Left lung (tissue), 10 donors: Measurements from ENCODE around the gene DSC1. TPM values are rescaled to one million over a fixed set of nuclear protein-coding genes. Genes with fewer than 3 reads are reported as not detected.

ENCODE experiments used
- ATAC-seq: fragments of 200-7000 bp; cut with Tn5 transposase; one replicate; pipeline ENCODE4 v1.9.1; 2020; ENCODE audit warnings: moderate library complexity
- DNase-seq, 4 donors: peaks; one replicate each; pipeline ENCODE4 v3.0.0-alpha.2; 2013 to 2020
- H3K27ac ChIP-seq, 2 donors: fragments of 200-600 bp; sonication (generic) in 1 of 2; one replicate each; pipeline versions ENCODE4 v1.5.0 to v1.8.0; 2020 to 2021
- H3K27me3 ChIP-seq, 2 donors: fragments of 200-600 bp; sonication (generic) in 1 of 2; one replicate each; pipeline versions ENCODE4 v1.5.0 to v1.8.0; 2020 to 2021
- H3K36me3 ChIP-seq, 2 donors: fragments of 200-600 bp; sonication (generic) in 1 of 2; one replicate each; pipeline versions ENCODE4 v1.5.0 to v1.8.0; 2020 to 2021
- H3K4me1 ChIP-seq, 2 donors: fragments of 200-600 bp; one replicate each; pipeline ENCODE4 v1.8.0; 2021
- H3K4me3 ChIP-seq, 2 donors: fragments of 200-600 bp; sonication (generic) in 1 of 2; one replicate each; pipeline versions ENCODE4 v1.5.0 to v1.8.0; 2020 to 2021; ENCODE audit warnings: mild to moderate bottlenecking in 1 of 2
- H3K9me3 ChIP-seq, 2 donors: fragments of 200-600 bp; sonication (generic) in 1 of 2; one replicate each; pipeline versions ENCODE4 v1.5.0 to v1.8.0; 2020 to 2021
- intact Hi-C, 2 donors: fragments of 100-400 bp; cut with DNase I; formaldehyde crosslinking; loops; one replicate each; pipeline versions ENCODE4 v1.11.2 to v1.14.2; 2022
- polyA plus RNA-seq, 6 donors: library from polyadenylated mRNA; unstranded; fragments of 120-200 nt; gene quantifications; one replicate each; pipeline ENCODE4 v1.2.1, GENCODE V29; 2013; ENCODE audit not compliant: insufficient read length in 6 of 6
- total RNA-seq, 2 donors: library from RNA; stranded (reverse); fragmentation: NEBNext Ultra II Directional; extraction: Animal tissue kit (Norgen Biotek cat#: 25700); gene quantifications; one replicate each; pipeline ENCODE4 v1.2.1, GENCODE V29; 2021
- TF ChIP-seq, protein P1 (sequence below), 2 donors: fragments of 200-600 bp; sonication (generic) in 1 of 2; IDR thresholded peaks; one replicate each; pipeline versions ENCODE4 v1.5.0 to v1.8.0; 2021; ENCODE audit warnings: antibody characterized with exemption in 2 of 2
- donor health status: DM: no; HTN: yes; CAD: no.
- donor health status: DM: no; HTN: no; CAD: no.

DSC1 gene
- total and polyA plus RNA-seq, 8 donors = 0.07 TPM; not detected in 7

DNA sequence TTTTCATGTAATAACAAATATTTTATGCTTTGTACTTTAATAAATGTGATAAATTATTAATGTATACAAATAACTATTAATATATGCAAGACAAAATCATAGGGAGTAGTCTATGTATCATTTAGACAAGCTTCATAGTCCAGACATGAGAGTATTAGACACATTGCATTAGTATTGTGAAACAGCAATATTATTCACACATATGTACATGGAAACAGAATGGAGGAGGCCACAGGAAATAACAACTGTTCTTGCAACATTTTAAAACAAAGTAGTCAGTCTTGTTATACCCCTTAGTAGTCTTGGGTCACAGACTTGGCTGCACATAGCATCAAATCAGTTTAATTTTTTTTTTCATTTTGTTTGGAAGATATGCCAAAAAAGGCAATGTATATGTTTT lies 15.8 kb downstream of the DSC1 start:
- no peaks in the 10 kb centered on the region for H3K27me3 ChIP-seq
- no peaks in the 10 kb centered on the region for H3K36me3 ChIP-seq
- TF ChIP-seq, protein P1, sequence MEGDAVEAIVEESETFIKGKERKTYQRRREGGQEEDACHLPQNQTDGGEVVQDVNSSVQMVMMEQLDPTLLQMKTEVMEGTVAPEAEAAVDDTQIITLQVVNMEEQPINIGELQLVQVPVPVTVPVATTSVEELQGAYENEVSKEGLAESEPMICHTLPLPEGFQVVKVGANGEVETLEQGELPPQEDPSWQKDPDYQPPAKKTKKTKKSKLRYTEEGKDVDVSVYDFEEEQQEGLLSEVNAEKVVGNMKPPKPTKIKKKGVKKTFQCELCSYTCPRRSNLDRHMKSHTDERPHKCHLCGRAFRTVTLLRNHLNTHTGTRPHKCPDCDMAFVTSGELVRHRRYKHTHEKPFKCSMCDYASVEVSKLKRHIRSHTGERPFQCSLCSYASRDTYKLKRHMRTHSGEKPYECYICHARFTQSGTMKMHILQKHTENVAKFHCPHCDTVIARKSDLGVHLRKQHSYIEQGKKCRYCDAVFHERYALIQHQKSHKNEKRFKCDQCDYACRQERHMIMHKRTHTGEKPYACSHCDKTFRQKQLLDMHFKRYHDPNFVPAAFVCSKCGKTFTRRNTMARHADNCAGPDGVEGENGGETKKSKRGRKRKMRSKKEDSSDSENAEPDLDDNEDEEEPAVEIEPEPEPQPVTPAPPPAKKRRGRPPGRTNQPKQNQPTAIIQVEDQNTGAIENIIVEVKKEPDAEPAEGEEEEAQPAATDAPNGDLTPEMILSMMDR (IDR thresholded peaks at IDR 0.05) = no peak
- H3K4me1 ChIP-seq = no peaks in the 10 kb centered on the region
- ATAC-seq = no peak
- H3K27ac ChIP-seq = no peak overlapping the region
- H3K9me3 ChIP-seq = no peaks in the 10 kb centered on the region
- H3K4me3 ChIP-seq = no peak overlapping the region
- intact Hi-C loops = no loop called here
- DNase-seq = no peak

DNA sequence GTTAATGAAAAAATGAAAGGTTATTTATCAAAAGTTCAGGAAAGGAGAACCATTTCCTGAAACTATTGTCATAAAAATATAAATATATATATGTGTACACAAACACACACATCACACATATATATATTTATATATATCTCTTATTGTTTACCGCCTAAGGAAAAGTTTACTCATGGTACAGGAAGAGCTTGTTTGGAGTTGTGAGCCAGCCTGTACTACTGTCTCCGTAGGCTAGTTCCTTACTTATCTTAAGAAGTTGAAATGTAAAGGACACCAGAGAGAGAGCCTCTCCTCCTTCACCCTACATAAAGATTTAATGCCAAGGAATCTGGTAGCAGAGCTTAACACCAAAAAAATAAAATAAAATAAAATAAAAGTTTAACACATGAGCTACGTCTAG lies 19.6 kb downstream of the DSC1 start:
- no peak overlapping the region for H3K27ac ChIP-seq
- no peaks in the 10 kb centered on the region for H3K36me3 ChIP-seq
- TF ChIP-seq, protein P1 (IDR thresholded peaks at IDR 0.05) = no peak
- no peaks in the 10 kb centered on the region for H3K4me1 ChIP-seq
- DNase-seq (no peak), ATAC-seq (no peak)
- no peak overlapping the region for H3K4me3 ChIP-seq
- no peaks in the 10 kb centered on the region for H3K27me3 ChIP-seq
- intact Hi-C loops = no loop called here
- no peaks in the 10 kb centered on the region for H3K9me3 ChIP-seq

DNA sequence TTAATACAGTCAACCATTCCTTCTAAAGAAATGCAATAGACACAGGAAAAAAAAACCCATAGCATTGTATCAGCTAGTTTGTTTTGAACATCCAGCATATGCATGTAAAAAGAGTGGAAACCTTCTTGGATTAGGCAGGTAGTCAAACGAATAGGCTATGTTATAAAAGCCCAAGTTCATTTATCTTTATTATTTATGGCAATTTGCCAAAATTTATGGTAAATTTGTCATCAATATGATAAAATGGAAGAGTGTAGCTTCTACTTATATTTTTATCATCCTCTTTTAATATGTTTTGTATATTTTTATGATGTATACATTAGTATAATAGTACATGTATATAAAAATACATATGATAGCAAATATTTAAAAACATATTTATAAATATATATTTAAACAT lies 23.9 kb downstream of the DSC1 start:
- TF ChIP-seq, protein P1 (IDR thresholded peaks at IDR 0.05) = no peak
- intact Hi-C loops = no loop called here

DNA sequence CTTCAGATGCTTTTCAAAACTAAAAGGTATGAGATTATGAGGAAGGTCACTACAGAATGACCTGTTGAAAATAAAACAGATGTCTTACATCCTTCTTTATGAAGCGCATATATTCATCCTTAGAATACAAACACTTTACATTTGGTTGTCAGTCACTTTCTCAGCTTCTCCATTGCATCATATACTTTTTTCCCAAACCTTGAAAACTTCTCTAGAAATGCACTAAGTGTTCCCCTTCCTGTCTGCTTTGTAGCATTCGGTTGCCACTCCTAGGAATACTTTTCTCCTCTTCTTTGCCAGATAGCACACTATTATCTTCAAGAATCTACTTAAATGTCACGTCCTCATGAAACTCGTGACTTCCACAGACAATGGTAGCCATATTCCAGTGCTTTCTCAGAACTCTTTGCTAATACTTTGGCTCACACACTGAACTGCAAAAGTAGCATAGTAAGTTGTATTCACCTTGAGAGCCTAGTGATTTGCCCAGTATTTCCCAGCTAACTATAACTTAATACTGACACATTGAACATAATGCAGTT lies 27.6 kb downstream of the DSC1 start:
- Histone ChIP-seq H3K9me3 (no peaks in the 10 kb centered on the region), H3K4me3 (no peak overlapping the region), H3K4me1 (no peaks in the 10 kb centered on the region), H3K36me3 (no peaks in the 10 kb centered on the region), H3K27ac (no peak overlapping the region), H3K27me3 (no peaks in the 10 kb centered on the region)
- DNase-seq (no peak), ATAC-seq (no peak)
- intact Hi-C loops = no loop called here
- TF ChIP-seq, protein P1 (IDR thresholded peaks at IDR 0.05) = no peak

More for the DNA sequence above, 23.9 kb downstream of the DSC1 start:
- DNase-seq (no peak), ATAC-seq (no peak)
- Histone ChIP-seq H3K27ac (no peak overlapping the region), H3K9me3 (no peaks in the 10 kb centered on the region), H3K27me3 (no peaks in the 10 kb centered on the region), H3K4me1 (no peaks in the 10 kb centered on the region), H3K36me3 (no peaks in the 10 kb centered on the region), H3K4me3 (no peak overlapping the region)

DNA sequence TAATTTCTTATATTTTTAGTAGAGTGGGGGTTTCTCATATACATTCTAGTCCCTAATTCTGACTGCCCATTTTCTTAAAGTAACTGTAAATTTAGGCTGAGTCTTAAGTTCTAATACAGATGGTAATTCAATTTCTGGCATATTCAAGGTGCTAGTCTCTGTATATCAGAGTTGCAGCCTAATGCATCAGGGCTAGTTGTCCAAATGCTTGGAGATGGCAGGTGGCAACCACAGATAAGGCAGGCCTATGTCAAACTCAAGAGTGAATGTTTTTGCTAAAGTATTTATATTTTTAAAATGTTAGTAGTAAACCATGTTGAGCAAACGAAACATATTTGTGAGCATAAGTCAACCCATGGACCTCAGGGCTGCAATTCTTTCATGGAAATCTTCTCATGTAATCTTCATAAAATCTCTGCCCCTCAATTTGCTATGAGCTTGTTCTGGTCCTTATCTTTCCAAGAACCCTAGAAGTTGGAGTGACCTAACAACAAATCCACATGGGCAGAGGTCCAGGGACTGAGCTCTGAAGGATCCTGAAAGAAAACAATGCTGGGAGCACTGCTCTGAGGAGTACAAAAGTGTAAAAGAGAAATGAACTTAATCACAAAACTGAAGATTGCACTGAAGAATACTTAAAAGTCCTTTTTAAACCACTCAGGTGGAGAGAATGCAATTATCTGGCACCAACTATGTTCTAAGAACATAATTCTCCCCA lies 33.1 kb downstream of the DSC1 start:
- Histone ChIP-seq H3K36me3 (no peaks in the 10 kb centered on the region), H3K4me3 (no peak overlapping the region), H3K4me1 (no peaks in the 10 kb centered on the region), H3K9me3 (no peaks in the 10 kb centered on the region), H3K27me3 (no peaks in the 10 kb centered on the region), H3K27ac (no peak overlapping the region)
- DNase-seq (no peak), ATAC-seq (no peak)
- TF ChIP-seq, protein P1 (IDR thresholded peaks at IDR 0.05) = no peak
- intact Hi-C loops = no loop called here
